Placental epithelial cell (primary cell): ENCODE data around the gene TIGD4. TPM values are rescaled to one million over a fixed set of nuclear protein-coding genes. Genes with fewer than 3 reads are reported as not detected.

ENCODE experiments used
- total RNA-seq: library from RNA; depleted of rRNA; stranded (reverse); fragments of >200 nt; gene quantifications from 2 replicates; pipeline ENCODE4 v1.2.3, GENCODE V29; 2012

Gene TIGD4
- total RNA-seq: under 0.01 TPM in 1 of 2 replicates, not detected in the other

GRCh38 chr4:152779513-152780266 lies at the start of gene TIGD4, which contains the start of gene ARFIP1:
TSS of gene TIGD4 (minus strand) at chr4:152779730. CDS start at chr4:152771004, 8,726 bp downstream.
TSS of gene ARFIP1 (plus strand) at chr4:152779954. CDS start at chr4:152829634, 49,680 bp downstream.

Other genes starting within 250 kb of the TIGD4 start
- gene FBXW7, start 243.6 kb downstream of the TIGD4 start, total RNA-seq: 45.1 and 57.7 TPM in 2 replicates
- gene TMEM154, start 99.7 kb downstream of the TIGD4 start, total RNA-seq: 7.1 and 10.2 TPM in 2 replicates
- 28.7 and 31.1 TPM in 2 replicates for gene ARFIP1, start 224 bp upstream of the TIGD4 start, total RNA-seq
- gene FHDC1, start 156.6 kb upstream of the TIGD4 start, total RNA-seq: 4.7 and 9.1 TPM in 2 replicates